Endothelial cell of umbilical vein (primary cell): ENCODE data around the gene ZNF639. TPM values are rescaled to one million over a fixed set of nuclear protein-coding genes. Genes with fewer than 3 reads are reported as not detected.

Experiments
- BruUV-seq: library from RNA; stranded (reverse); fragments of 400-500 nt; replicated peaks from 2 replicates; lab custom pipeline; 2021; lab: Mats Ljungman, UMichigan
- CTCF ChIA-PET: fragments of 300-600, 350-600 bp; sonication (Branson Sonifier 250); formaldehyde crosslinking; loops from one replicate; lab custom pipeline; 2021; ENCODE audit warnings: antibody characterized with exemption, inconsistent platforms; lab: Charles Lee
- POLR2A ChIA-PET: fragments of 300-600, 350-600 bp; sonication (Branson Sonifier 250); formaldehyde crosslinking; loops from one replicate; lab custom pipeline; 2021; ENCODE audit warnings: antibody characterized with exemption, inconsistent platforms; lab: Charles Lee
- DNase-seq: peaks from one replicate; pipeline ENCODE4 v3.0.0-alpha.2; 2011; ENCODE audit warnings: low read depth, low spot score
- FAIRE-seq: peaks from 2 replicates; lab custom pipeline; 2011; peaks lifted over from hg19 to GRCh38; lab: Jason Lieb, UNC
- H2AFZ ChIP-seq: 2 replicates; pipeline ENCODE4 v1.6.0; 2012; ENCODE audit warnings: low read depth, low read length, control low read depth, inconsistent platforms
- H3K27ac ChIP-seq: 2 replicates; pipeline ENCODE4 v1.5.1; 2011; ENCODE audit warnings: low read depth, mild to moderate bottlenecking, control low read depth, low read length, moderate library complexity; ENCODE audit not compliant: insufficient read depth
- H3K27me3 ChIP-seq, 2 experiments: 2 replicates each; pipeline versions ENCODE4 v1.6.0 to v1.6.1; 2011; ENCODE audit warnings: low read length in 2 of 2, mixed read lengths in 1 of 2; ENCODE audit not compliant: control insufficient read depth in 2 of 2, insufficient read depth in 2 of 2
- H3K36me3 ChIP-seq, 2 experiments: 2 replicates in 1 of 2; 3 replicates in 1 of 2; pipeline ENCODE4 v1.5.1; 2011; ENCODE audit warnings: low read length in 2 of 2, mild to moderate bottlenecking in 1 of 2, moderate library complexity in 1 of 2; ENCODE audit not compliant: control insufficient read depth in 2 of 2, insufficient read depth in 2 of 2; ENCODE audit errors: extremely low read depth in 1 of 2
- H3K4me1 ChIP-seq: 3 replicates; pipeline ENCODE4 v1.5.1; 2011; ENCODE audit warnings: mild to moderate bottlenecking, low read length; ENCODE audit not compliant: control insufficient read depth, insufficient read depth; ENCODE audit errors: extremely low read depth
- H3K4me2 ChIP-seq: 2 replicates; pipeline ENCODE4 v1.6.1; 2011; ENCODE audit warnings: low read length, control low read depth, mixed read lengths; ENCODE audit not compliant: insufficient read depth
- H3K4me3 ChIP-seq, 3 experiments: fragments of 200-600 bp in 1 of 3; sonication (generic), shearing (Covaris generic) in 1 of 3; replicated peaks in 1 of 3; 2 replicates each; pipeline ENCODE4 v1.5.1; 2011 to 2016; ENCODE audit warnings: control low read depth in 3 of 3, low read length in 3 of 3, mild to moderate bottlenecking in 2 of 3, inconsistent platforms in 1 of 3, low read depth in 1 of 3, moderate library complexity in 1 of 3; ENCODE audit not compliant: insufficient read depth in 1 of 3
- H3K79me2 ChIP-seq: 2 replicates; pipeline ENCODE4 v1.6.0; 2012; ENCODE audit warnings: low read length, inconsistent platforms; ENCODE audit not compliant: control insufficient read depth, insufficient read depth
- H3K9ac ChIP-seq: replicated peaks from 2 replicates; pipeline ENCODE3; 2011; ENCODE audit warnings: low read length, control low read depth; ENCODE audit not compliant: insufficient read depth; ENCODE audit errors: extremely low read depth
- H3K9me1 ChIP-seq: replicated peaks from 3 replicates; pipeline ENCODE4 v1.6.0; 2011; ENCODE audit warnings: mild to moderate bottlenecking, low read length; ENCODE audit not compliant: control insufficient read depth, insufficient read depth; ENCODE audit errors: extremely low read depth
- H3K9me3 ChIP-seq: replicated peaks from 2 replicates; pipeline ENCODE4 v1.5.1; 2012; ENCODE audit warnings: low read length, inconsistent platforms; ENCODE audit not compliant: control insufficient read depth, insufficient read depth
- H4K20me1 ChIP-seq: replicated peaks from 2 replicates; pipeline ENCODE3; 2011; ENCODE audit warnings: mild to moderate bottlenecking, low read length; ENCODE audit not compliant: control insufficient read depth, insufficient read depth; ENCODE audit errors: extremely low read depth
- CTCF ChIP-seq, 2 donors: IDR thresholded peaks; 1 replicate in 1 of 2; 2 replicates in 1 of 2; pipeline ENCODE4 v1.5.1; 2011; ENCODE audit warnings: low read length in 2 of 2, mild to moderate bottlenecking in 2 of 2, moderate library complexity in 2 of 2, control low read depth in 1 of 2, inconsistent platforms in 1 of 2, low read depth in 1 of 2; ENCODE audit not compliant: insufficient read depth in 1 of 2; ENCODE audit errors: extremely low read depth in 1 of 2
- EZH2 ChIP-seq: IDR thresholded peaks from 2 replicates; pipeline ENCODE4 v1.6.1; 2012; ENCODE audit warnings: borderline replicate concordance, low read depth, mild to moderate bottlenecking, moderate library complexity, low read length, inconsistent platforms; ENCODE audit not compliant: severe bottlenecking
- GATA2 ChIP-seq: IDR thresholded peaks from 2 replicates; pipeline ENCODE4 v1.7.0; 2011; ENCODE audit warnings: low read depth, mild to moderate bottlenecking, moderate library complexity, mixed read lengths, low read length; ENCODE audit not compliant: insufficient read length, insufficient read depth
- MAX ChIP-seq: IDR thresholded peaks from 2 replicates; pipeline ENCODE4 v1.6.1; 2011; ENCODE audit not compliant: insufficient read depth, insufficient read length
- MYC ChIP-seq: IDR thresholded peaks from one replicate; pipeline ENCODE4 v1.6.1; 2011; ENCODE audit warnings: mild to moderate bottlenecking, low read depth, low read length
- POLR2A ChIP-seq: IDR thresholded peaks from 2 replicates; pipeline ENCODE4 v1.6.1; 2012; ENCODE audit warnings: low read depth, mild to moderate bottlenecking, control low read depth, low read length
- POLR2AphosphoS5 ChIP-seq: IDR thresholded peaks from 2 replicates; pipeline ENCODE4 v1.6.1; 2012; ENCODE audit warnings: low read depth, mild to moderate bottlenecking, control low read depth, low read length, moderate library complexity; ENCODE audit not compliant: insufficient read depth
- dilution Hi-C: fragments of 300-500 bp; cut with MboI; formaldehyde crosslinking; loops from one replicate; pipeline ENCODE4 v1.15.0; 2019; ENCODE audit warnings: low sequenced_read_pairs; ENCODE audit not compliant: extremely low pct_ligation_motif_present
- intact Hi-C: fragments of 100-400 bp; cut with micrococcal nuclease; formaldehyde crosslinking; loops from one replicate; pipeline ENCODE4 v1.10.0; 2022
- polyA plus RNA-seq, 4 experiments: library from polyadenylated mRNA; depleted of rRNA in 3 of 4; stranded (reverse) in 3 of 4; unstranded in 1 of 4; fragments of >200 nt; gene quantifications; 2 replicates each; pipeline versions ENCODE4 v1.2.1 to v1.2.3, GENCODE V29; 2011 to 2012; ENCODE audit warnings: missing spikeins in 1 of 4
- total RNA-seq: library from RNA; stranded (reverse); gene quantifications from 2 replicates; pipeline ENCODE4 v1.2.3, GENCODE V29; 2021

Gene ZNF639
- total and polyA plus RNA-seq, 2 donors (not counting 3 experiments of a cell fraction or from before 2014, with no cell fraction given), result 8.0 to 30.5 TPM

GRCh38 chr3:179369621-179370020 lies 46.8 kb downstream of the ZNF639 start:
- no peak overlapping the region for H2AFZ ChIP-seq
- H3K9me3 ChIP-seq, result no peaks in the 10 kb centered on the region
- no peak overlapping the region for H3K4me2 ChIP-seq
- no peaks in the 10 kb centered on the region for H3K4me1 ChIP-seq
- POLR2A ChIA-PET, result interaction anchor here (0.7 kb wide), 1 partner anchor 193 kb away, joined by 3 read pairs; the partner anchor contains the start of gene ACTL6A
- CTCF ChIA-PET, result interaction anchor here (0.7 to 1.1 kb wide), 3 partner anchors 20 to 188 kb away, joined by 3 to 4 read pairs (median 4); no protein-coding TSS in a partner anchor
- H3K27ac ChIP-seq, result no peak overlapping the region
- H3K27me3 ChIP-seq, result no peaks in the 10 kb centered on the region
- BruUV-seq, result no TSS peak
- intact Hi-C loops, result no loop called here
- dilution Hi-C loops, result no loop called here
- no peak for FAIRE-seq
- peaks cover 0 to 10% of the 10 kb centered on the region in 2 experiments for H3K36me3 ChIP-seq
- no peaks in the 10 kb centered on the region for H3K9me1 ChIP-seq
- no peak for DNase-seq
- no peak overlapping the region for H3K4me3 ChIP-seq
- no peaks in the 10 kb centered on the region for H4K20me1 ChIP-seq
- H3K79me2 ChIP-seq, result no peaks in the 10 kb centered on the region
- no peak overlapping the region for H3K9ac ChIP-seq
- TF ChIP-seq POLR2AphosphoS5, result no peak
- TF ChIP-seq MAX, result no peak
- TF ChIP-seq POLR2A, result no peak
- TF ChIP-seq GATA2, result no peak
- no peak for TF ChIP-seq EZH2
- TF ChIP-seq CTCF (IDR thresholded peaks at IDR 0.05; ENCODE audit: extremely low read depth in 1 of 2, insufficient read depth in 1 of 2, low read depth in 1 of 2, low read length in 2 of 2), result no peak
- TF ChIP-seq MYC, result no peak
